Measurements from ENCODE around the gene FLNC. TPM values are rescaled to one million over a fixed set of nuclear protein-coding genes. Genes with fewer than 3 reads are reported as not detected.

The FLNC gene
- total and polyA plus RNA-seq, 9 of the 15 experiments (the other 6 are each of a cell fraction or from before 2014, with no cell fraction given), result 0.90 to 155 (median 28.8) TPM

- TF ChIP-seq ZNF512 (tag; IDR thresholded peaks at IDR 0.05) (peak; percentile 53; the same call in 1 of the 2 replicates), CBFA2T3 (IDR thresholded peaks at IDR 0.05) (no peak), ZC3H8 (IDR thresholded peaks at IDR 0.05) (no peak), SMARCE1 (IDR thresholded peaks at IDR 0.05) (0 out of 2 replicates have a peak, but pooled peaks have one; percentile 23), CHD2 (IDR thresholded peaks at IDR 0.05; ENCODE audit: low read depth, low read length) (no peak), UBTF (IDR thresholded peaks at IDR 0.05; ENCODE audit: borderline replicate concordance in 1 of 2, low read depth in 2 of 2, low read length in 2 of 2) (peak; percentile 88 to 94; a peak in 3 of 4 replicates), COPS2 (conservative IDR thresholded peaks at IDR 0.05) (no peak), FIP1L1 (IDR thresholded peaks at IDR 0.05; ENCODE audit: low read depth, low read length, poor library complexity, severe bottlenecking) (peak; percentile 35), ZNF217 (CRISPR knock-in tag; IDR thresholded peaks at IDR 0.05) (no peak), PHF20 (IDR thresholded peaks at IDR 0.05; ENCODE audit: partially characterized antibody) (peak; percentile 44), ZNF592 (IDR thresholded peaks at IDR 0.05) (peak; percentile 20; the same call in 1 of the 2 replicates), CSDE1 (IDR thresholded peaks at IDR 0.05) (peak in 1 of 2 experiments; percentile 46; a peak in 1 of 4 replicates), ZBTB9 (CRISPR knock-in tag; IDR thresholded peaks at IDR 0.05) (peak; percentile 43; the same call in 1 of the 2 replicates)
Observed at GRCh38 chr7:128791121-128791971, 38.9 kb upstream of the FLNC start, which contains the start of gene CCDC136 (continued).
